Glutamatergic neuron (in vitro differentiated cells): Measurements from ENCODE around the gene HSFX2. TPM values are rescaled to one million over a fixed set of nuclear protein-coding genes. Genes with fewer than 3 reads are reported as not detected.

ENCODE experiments used
- DNase-seq: peaks from one replicate; pipeline ENCODE4 v3.0.0; 2022
- H3K27ac Mint-ChIP-seq: one replicate; pipeline ENCODE4 v1.8.0; 2020; ENCODE audit warnings: mild to moderate bottlenecking, mixed read lengths, inconsistent platforms; ENCODE audit not compliant: unreplicated experiment
- H3K27me3 Mint-ChIP-seq: one replicate; pipeline ENCODE4 v1.8.0; 2020; ENCODE audit warnings: mild to moderate bottlenecking, moderate library complexity, mixed read lengths, inconsistent platforms; ENCODE audit not compliant: unreplicated experiment
- H3K36me3 Mint-ChIP-seq: one replicate; pipeline ENCODE4 v1.8.0; 2020; ENCODE audit warnings: mild to moderate bottlenecking, mixed read lengths, inconsistent platforms; ENCODE audit not compliant: unreplicated experiment
- H3K4me1 Mint-ChIP-seq: one replicate; pipeline ENCODE4 v1.8.0; 2020; ENCODE audit warnings: mild to moderate bottlenecking, low read depth, mixed read lengths, inconsistent platforms; ENCODE audit not compliant: unreplicated experiment
- H3K4me3 Mint-ChIP-seq: one replicate; pipeline ENCODE4 v1.8.0; 2020; ENCODE audit warnings: mild to moderate bottlenecking, mixed read lengths, inconsistent platforms; ENCODE audit not compliant: unreplicated experiment
- H3K9me3 Mint-ChIP-seq: one replicate; pipeline ENCODE4 v1.8.0; 2020; ENCODE audit warnings: mild to moderate bottlenecking, moderate library complexity, mixed read lengths, inconsistent platforms; ENCODE audit not compliant: unreplicated experiment
- total RNA-seq: library from RNA; stranded (reverse); fragmentation: NEBNext Ultra II Directional; extraction: Animal tissue kit (Norgen Biotek cat#: 25700); gene quantifications from one replicate; pipeline ENCODE4 v1.2.1, GENCODE V29; 2021; ENCODE audit not compliant: unreplicated experiment
- TF ChIP-seq, protein P1 (sequence below): fragments of 200-600 bp; sonication (generic); IDR thresholded peaks from one replicate; pipeline ENCODE4 v1.5.0; 2021; ENCODE audit not compliant: partially characterized antibody, unreplicated experiment

Gene HSFX2
- total RNA-seq, 1 donor from 2014 or later, result 1.0 TPM

DNA sequence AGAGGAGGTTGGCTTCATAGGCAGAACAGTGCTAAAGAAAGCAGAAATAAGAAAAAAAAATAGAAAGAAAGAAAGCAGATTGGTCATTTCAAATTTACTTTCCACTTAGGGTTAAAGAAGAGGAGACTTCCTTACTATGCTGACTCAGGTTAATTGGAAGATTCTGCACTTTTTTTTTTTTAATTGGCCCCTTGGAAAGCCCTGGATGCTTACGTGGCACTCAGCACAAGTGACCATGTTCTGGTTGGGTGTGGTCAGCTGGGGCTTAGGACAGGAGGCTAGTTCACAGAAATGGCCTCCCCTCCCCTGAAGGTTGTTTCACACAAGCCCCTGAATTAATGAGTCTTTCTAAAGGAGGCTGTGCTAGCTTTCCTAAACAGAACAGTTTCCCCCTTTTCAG lies 22.4 kb downstream of the HSFX2 start:
- peaks cover 3% of the 10 kb centered on the region for H3K27me3 Mint-ChIP-seq
- no peaks in the 10 kb centered on the region for H3K9me3 Mint-ChIP-seq
- no peak for DNase-seq
- H3K36me3 Mint-ChIP-seq, result no peaks in the 10 kb centered on the region
- no peak overlapping the region for H3K27ac Mint-ChIP-seq
- TF ChIP-seq, protein P1, sequence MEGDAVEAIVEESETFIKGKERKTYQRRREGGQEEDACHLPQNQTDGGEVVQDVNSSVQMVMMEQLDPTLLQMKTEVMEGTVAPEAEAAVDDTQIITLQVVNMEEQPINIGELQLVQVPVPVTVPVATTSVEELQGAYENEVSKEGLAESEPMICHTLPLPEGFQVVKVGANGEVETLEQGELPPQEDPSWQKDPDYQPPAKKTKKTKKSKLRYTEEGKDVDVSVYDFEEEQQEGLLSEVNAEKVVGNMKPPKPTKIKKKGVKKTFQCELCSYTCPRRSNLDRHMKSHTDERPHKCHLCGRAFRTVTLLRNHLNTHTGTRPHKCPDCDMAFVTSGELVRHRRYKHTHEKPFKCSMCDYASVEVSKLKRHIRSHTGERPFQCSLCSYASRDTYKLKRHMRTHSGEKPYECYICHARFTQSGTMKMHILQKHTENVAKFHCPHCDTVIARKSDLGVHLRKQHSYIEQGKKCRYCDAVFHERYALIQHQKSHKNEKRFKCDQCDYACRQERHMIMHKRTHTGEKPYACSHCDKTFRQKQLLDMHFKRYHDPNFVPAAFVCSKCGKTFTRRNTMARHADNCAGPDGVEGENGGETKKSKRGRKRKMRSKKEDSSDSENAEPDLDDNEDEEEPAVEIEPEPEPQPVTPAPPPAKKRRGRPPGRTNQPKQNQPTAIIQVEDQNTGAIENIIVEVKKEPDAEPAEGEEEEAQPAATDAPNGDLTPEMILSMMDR, result no peak
- no peak overlapping the region for H3K4me3 Mint-ChIP-seq
- peaks cover 9% of the 10 kb centered on the region for H3K4me1 Mint-ChIP-seq

DNA sequence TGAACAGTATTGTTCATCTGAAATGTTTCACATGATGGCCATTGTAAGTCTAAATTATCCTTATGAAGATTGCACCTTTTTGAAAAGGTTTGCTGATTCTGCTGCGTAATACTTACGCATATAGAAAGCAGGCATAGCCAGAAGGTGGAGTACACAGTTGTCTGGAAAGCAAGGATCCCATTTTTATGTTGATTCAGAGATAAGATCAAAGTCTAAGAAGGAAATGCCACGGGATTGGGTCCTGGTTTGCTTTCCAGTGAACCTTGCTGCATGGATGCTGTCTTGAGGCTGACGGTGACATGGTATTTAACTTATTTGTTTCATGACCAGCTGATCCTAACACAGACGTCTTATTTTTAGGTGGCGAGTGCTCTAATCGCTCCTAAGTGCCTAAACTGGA lies 23.3 kb downstream of the HSFX2 start:
- Mint-ChIP-seq H3K27ac (no peak overlapping the region), H3K27me3 (peaks cover 3% of the 10 kb centered on the region), H3K4me1 (peaks cover 9% of the 10 kb centered on the region), H3K9me3 (no peaks in the 10 kb centered on the region), H3K4me3 (no peak overlapping the region), H3K36me3 (no peaks in the 10 kb centered on the region)
- DNase-seq, result no peak
- TF ChIP-seq, protein P1, result no peak

DNA sequence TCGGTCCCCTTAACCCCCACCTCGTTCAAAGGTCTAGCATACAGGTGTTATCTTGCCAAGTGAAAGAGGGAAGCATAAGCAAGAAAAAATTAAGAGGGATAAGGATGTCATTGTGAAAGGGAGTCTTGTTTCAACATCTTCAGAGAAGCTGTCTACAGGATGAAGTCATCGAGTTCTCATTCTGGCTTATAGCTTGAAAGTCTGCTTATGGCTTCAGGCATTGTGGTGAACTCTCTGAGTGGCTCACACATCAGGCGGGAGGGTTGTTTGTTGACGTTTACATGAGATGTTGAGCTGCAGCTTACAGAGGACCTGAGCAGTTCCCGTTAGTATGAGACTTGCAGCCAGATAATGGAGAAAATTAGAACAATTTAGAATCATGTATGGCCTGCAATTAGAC lies 24.4 kb downstream of the HSFX2 start:
- H3K36me3 Mint-ChIP-seq, result no peaks in the 10 kb centered on the region
- H3K4me3 Mint-ChIP-seq, result no peak overlapping the region
- H3K27me3 Mint-ChIP-seq, result peaks cover 3% of the 10 kb centered on the region
- H3K27ac Mint-ChIP-seq, result no peak overlapping the region
- DNase-seq, result no peak
- no peaks in the 10 kb centered on the region for H3K9me3 Mint-ChIP-seq
- H3K4me1 Mint-ChIP-seq, result peaks cover 9% of the 10 kb centered on the region
- TF ChIP-seq, protein P1, result no peak

DNA sequence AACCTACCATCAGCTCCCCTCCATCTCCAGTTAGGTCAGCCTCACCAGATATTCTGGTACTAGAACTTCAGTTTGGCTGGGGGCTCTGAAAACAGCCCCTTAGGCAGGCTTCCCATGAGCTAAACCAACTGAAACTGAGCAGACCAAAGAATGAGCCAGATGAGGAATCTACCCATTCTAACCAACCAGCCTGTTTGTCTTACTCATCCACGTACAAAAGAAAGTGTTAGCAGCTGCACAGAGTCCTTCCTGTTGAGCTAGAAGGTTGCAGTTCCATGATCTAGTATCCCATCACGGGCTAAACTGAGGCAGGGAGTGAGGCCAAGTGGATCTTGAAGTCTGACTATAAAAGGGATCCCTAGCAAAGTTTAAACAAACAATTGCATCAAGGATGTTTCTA lies 25.3 kb downstream of the HSFX2 start:
- no peak for DNase-seq
- H3K9me3 Mint-ChIP-seq, result no peaks in the 10 kb centered on the region
- no peak overlapping the region for H3K4me3 Mint-ChIP-seq
- H3K36me3 Mint-ChIP-seq, result no peaks in the 10 kb centered on the region
- peaks cover 3% of the 10 kb centered on the region for H3K27me3 Mint-ChIP-seq
- H3K27ac Mint-ChIP-seq, result no peak overlapping the region
- TF ChIP-seq, protein P1, result no peak
- peaks cover 9% of the 10 kb centered on the region for H3K4me1 Mint-ChIP-seq

DNA sequence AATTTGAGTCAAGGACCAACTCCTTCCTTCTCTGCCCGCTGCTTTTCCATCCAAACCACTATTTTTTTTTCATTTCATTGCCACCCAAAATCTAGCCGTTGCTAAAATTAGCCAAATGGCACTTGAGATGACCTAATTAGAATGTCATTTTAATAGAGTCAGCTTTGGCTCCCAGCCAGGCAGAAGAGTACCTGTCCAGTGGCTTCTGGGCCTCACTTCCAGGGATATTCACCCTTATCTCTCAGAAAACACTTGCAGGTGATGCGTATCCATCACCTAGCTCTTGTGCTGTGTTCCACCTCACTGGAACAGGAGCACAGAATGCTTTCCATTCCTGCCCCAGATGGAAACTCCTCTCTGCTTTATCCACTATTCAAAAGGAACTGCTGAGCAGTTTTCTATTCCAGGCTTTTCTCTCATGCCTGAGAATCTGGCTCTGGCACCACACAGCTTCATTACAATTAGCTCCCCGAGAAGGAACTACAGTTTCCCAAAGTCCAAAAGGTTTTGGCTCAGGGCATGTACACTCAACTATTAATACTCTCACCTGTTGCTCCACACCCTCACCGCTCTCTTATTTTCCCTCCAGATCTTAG lies 26.3 kb downstream of the HSFX2 start:
- Mint-ChIP-seq H3K27ac (no peak overlapping the region), H3K27me3 (peaks cover 3% of the 10 kb centered on the region)

More for the DNA sequence above, 26.3 kb downstream of the HSFX2 start:
- no peak overlapping the region for H3K4me3 Mint-ChIP-seq
- DNase-seq, result no peak
- H3K4me1 Mint-ChIP-seq, result peaks cover 9% of the 10 kb centered on the region
- TF ChIP-seq, protein P1, result no peak
- no peaks in the 10 kb centered on the region for H3K9me3 Mint-ChIP-seq
- no peaks in the 10 kb centered on the region for H3K36me3 Mint-ChIP-seq
